ENCODE data around the gene RPL22. TPM values are rescaled to one million over a fixed set of nuclear protein-coding genes. Genes with fewer than 3 reads are reported as not detected.

RPL22 gene
- total RNA-seq, 3 donors from 2014 or later, result 349 to 387 (median 350) TPM

DNA sequence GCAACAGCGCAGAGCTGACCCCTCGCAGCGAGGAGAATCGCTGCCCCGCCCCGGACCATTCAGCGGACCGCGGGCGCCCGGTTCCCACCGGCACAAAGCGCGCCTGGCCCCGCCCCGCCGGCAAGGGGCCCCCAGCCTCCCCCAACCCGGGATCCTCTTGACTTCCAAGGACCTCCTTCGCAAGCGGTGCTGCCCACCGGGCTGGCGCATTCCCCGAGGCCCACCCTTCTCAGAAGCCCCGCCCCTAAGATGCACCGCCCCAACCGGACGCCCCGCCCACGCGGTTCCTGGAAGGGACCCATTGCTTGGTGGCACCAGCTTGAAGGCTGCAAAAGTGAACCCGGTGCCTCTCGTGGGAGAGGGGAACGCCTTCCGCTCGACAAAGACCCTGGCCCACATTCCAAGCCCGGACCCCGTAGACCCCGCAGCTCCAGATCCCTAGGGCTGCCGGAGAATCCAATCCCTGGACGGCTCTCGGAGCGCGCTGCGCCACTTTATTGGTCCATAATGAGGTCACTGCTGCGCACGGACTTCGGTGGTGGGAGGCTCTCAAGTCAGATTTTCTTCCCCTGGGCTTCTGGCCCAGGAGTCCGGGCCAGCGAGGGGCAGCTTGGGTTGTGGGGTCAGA, 46.6 kb upstream of the RPL22 start:
- H3K4me1 ChIP-seq (ENCODE audit: low read depth), result peaks cover 18% of the 10 kb centered on the region
- peak in 2 of 3 donors; percentile 68 to 74 for DNase-seq
- no peak overlapping the region for H3K4me3 ChIP-seq
- TF ChIP-seq, protein P1, sequence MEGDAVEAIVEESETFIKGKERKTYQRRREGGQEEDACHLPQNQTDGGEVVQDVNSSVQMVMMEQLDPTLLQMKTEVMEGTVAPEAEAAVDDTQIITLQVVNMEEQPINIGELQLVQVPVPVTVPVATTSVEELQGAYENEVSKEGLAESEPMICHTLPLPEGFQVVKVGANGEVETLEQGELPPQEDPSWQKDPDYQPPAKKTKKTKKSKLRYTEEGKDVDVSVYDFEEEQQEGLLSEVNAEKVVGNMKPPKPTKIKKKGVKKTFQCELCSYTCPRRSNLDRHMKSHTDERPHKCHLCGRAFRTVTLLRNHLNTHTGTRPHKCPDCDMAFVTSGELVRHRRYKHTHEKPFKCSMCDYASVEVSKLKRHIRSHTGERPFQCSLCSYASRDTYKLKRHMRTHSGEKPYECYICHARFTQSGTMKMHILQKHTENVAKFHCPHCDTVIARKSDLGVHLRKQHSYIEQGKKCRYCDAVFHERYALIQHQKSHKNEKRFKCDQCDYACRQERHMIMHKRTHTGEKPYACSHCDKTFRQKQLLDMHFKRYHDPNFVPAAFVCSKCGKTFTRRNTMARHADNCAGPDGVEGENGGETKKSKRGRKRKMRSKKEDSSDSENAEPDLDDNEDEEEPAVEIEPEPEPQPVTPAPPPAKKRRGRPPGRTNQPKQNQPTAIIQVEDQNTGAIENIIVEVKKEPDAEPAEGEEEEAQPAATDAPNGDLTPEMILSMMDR (IDR thresholded peaks at IDR 0.05), result no peak
- no peaks in the 10 kb centered on the region for H3K36me3 ChIP-seq (ENCODE audit: low read depth)
- intact Hi-C loops (cut with DNase I, micrococcal nuclease), result loop anchor here (2.0 to 10.0 kb wide), 3 partner anchors 91 to 159 kb away; no protein-coding TSS in a partner anchor
- ATAC-seq, result peak; percentile 24
- no peaks in the 10 kb centered on the region for H3K9me3 ChIP-seq

GRCh38 chr1:6245086-6245868, 45.9 kb upstream of the RPL22 start:
- TF ChIP-seq, protein P1 (IDR thresholded peaks at IDR 0.05), result peak; percentile 75
- H3K4me3 ChIP-seq, result no peak overlapping the region
- H3K9me3 ChIP-seq, result no peaks in the 10 kb centered on the region
- peaks cover 18% of the 10 kb centered on the region for H3K4me1 ChIP-seq (ENCODE audit: low read depth)
- DNase-seq, result peak; percentile 81 to 89 (median 88)
- intact Hi-C loops (cut with DNase I, micrococcal nuclease), result loop anchor here (5.0 to 10.0 kb wide), 2 partner anchors 92 to 160 kb away; no protein-coding TSS in a partner anchor
- no peaks in the 10 kb centered on the region for H3K36me3 ChIP-seq (ENCODE audit: low read depth)
- peak; percentile 85 for ATAC-seq

DNA sequence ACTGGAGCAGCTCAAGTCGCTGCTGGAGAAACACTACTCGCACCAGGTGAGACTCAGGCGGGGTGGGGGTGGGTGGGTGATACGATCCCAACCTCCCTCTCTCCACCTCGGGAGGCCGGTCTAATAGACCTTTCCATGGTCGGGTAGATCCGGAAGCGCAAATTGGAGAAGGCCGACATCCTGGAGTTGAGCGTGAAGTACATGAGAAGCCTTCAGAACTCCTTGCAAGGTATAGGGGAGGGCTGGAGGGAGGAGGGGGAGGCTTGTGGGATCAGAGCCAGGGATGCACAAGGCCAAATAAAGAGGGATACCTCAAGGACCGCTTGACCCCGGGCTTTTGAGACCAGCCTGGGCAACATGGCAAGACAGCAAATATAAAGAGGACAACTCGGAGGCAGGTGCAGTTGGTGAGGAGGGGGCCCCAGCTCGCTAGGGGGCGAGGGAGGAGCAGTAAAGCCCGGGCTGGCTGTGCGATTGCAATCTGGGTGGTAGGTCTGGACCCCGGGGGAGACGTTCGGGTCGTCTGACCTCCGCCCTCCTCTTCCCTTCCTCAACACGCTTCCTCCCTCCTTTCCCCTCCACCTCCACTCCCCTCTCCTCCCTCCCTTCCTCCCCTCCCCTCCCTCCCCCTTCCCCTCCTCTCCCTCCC, 45.1 kb upstream of the RPL22 start:
- TF ChIP-seq, protein P1 (IDR thresholded peaks at IDR 0.05), result no peak
- H3K4me1 ChIP-seq (ENCODE audit: low read depth), result peaks cover 18% of the 10 kb centered on the region
- no peak for ATAC-seq
- no peaks in the 10 kb centered on the region for H3K36me3 ChIP-seq (ENCODE audit: low read depth)
- DNase-seq, result no peak
- intact Hi-C loops (cut with DNase I, micrococcal nuclease), result loop anchor here (5.0 to 10.0 kb wide), 2 partner anchors 93 to 160 kb away; no protein-coding TSS in a partner anchor
- H3K9me3 ChIP-seq, result no peaks in the 10 kb centered on the region
- H3K4me3 ChIP-seq, result no peak overlapping the region

DNA sequence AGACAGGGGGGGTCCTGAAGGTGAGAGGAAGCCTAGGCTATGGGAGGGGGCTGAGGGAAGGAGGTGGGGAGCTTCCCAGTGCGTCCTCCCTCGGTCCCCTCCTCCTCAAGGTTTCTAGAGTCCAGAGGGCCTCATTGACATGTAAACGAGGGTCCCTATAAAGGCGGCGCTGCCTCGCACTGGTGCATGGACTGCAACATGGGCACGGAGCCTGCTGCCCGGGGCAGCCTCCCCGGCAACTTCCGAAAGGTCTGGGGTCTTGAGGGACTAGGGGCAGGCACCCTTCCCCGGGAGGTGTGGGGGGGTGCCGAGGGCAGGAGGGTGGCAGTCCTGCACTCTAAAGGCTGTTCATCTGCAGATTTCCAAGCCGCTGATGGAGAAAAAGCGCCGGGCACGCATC, 44.6 kb upstream of the RPL22 start, which contains the start of gene HES3:
Gene HES3 (plus strand): TSS at position 187 of the 400 bp plus-strand sequence. CDS start 187 bp downstream, at position 374.
- Histone ChIP-seq H3K36me3 (ENCODE audit: low read depth) (no peaks in the 10 kb centered on the region), H3K9me3 (no peaks in the 10 kb centered on the region), H3K4me3 (no peak within 1 kb of the TSS), H3K4me1 (ENCODE audit: low read depth) (peaks cover 18% of the 10 kb centered on the region)
- DNase-seq (no peak), ATAC-seq (no peak)
- intact Hi-C loops (cut with DNase I, micrococcal nuclease), result loop anchor here in 1 of 2 donors (10.0 kb wide), 1 partner anchor 161 kb away; no protein-coding TSS in a partner anchor
- TF ChIP-seq, protein P1 (IDR thresholded peaks at IDR 0.05), result no peak

DNA sequence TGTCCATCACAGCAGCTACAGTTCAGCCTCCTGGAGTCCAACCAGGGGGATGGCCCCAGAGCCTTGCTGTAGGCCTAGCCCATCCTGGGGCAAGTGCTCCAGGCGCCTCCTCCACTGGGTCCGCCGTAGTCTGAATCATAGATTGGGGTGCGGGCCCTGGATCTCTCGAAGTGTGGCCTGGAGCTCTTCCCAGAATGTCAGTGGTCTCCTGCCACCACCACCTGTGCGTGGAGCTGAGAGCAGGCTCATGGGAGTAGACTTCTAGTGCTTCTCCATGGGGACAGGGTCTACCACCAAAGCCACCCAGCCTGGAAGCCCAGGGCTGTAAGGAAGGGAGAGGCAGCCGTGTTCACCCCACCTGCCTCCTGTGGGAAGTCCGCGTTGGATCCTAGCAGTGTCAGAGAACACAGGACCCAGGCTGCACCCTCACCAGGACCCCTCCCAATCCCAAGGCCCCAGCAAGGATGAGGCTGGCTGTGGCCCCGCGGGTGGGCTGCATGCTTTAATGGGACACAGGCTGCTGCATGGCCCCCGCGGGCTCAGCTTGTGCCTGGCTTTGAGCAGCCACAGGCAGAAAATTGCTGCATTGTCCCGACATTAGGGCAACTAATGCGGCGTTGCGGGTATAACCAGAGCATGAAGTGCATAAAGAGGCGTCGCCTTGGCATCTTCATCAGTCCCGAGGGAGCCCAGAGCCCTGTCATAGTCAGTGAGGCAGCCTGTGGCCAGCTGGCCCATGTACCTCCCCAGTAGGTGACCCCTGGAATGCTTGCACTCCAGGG, 43.8 kb upstream of the RPL22 start:
- no peaks in the 10 kb centered on the region for H3K36me3 ChIP-seq (ENCODE audit: low read depth)
- TF ChIP-seq, protein P1 (IDR thresholded peaks at IDR 0.05), result no peak

More for the DNA sequence above, 43.8 kb upstream of the RPL22 start:
- H3K4me3 ChIP-seq, result no peak overlapping the region
- no peak for DNase-seq
- no peak for ATAC-seq
- peaks cover 18% of the 10 kb centered on the region for H3K4me1 ChIP-seq (ENCODE audit: low read depth)
- H3K9me3 ChIP-seq, result no peaks in the 10 kb centered on the region
- intact Hi-C loops (cut with DNase I, micrococcal nuclease), result loop anchor here in 1 of 2 donors (10.0 kb wide), 1 partner anchor 162 kb away; no protein-coding TSS in a partner anchor
